H1 (cell line): ENCODE results near the gene KIAA1671. TPM values are rescaled to one million over a fixed set of nuclear protein-coding genes. Genes with fewer than 3 reads are reported as not detected.
A peak's percentile ranks its signal among the peaks of the same experiment; 100 is the strongest.

ENCODE experiments used
- CTCF ChIA-PET: fragments of 300-600 bp; sonication (Branson Sonifier 250); formaldehyde crosslinking; loops from one replicate; lab custom pipeline; 2021; ENCODE audit not compliant: partially characterized antibody; lab: Charles Lee
- POLR2A ChIA-PET: fragments of 300-600 bp; sonication (Branson Sonifier 250); formaldehyde crosslinking; loops from one replicate; lab custom pipeline; 2021; ENCODE audit warnings: inconsistent platforms; ENCODE audit not compliant: partially characterized antibody; lab: Charles Lee
- DNase-seq, 2 experiments: peaks; one replicate each; pipeline versions ENCODE4 v3.0.0 to v3.0.0-alpha.2; 2010 to 2022; ENCODE audit warnings: low spot score in 2 of 2, low read depth in 1 of 2, mixed read lengths in 1 of 2
- FAIRE-seq: peaks from 2 replicates; lab custom pipeline; 2011; peaks lifted over from hg19 to GRCh38; lab: Jason Lieb, UNC
- H2AFZ ChIP-seq: 2 replicates; pipeline ENCODE4 v1.8.1; 2012; ENCODE audit warnings: low read length, inconsistent platforms
- H2AK5ac ChIP-seq: 2 replicates; pipeline ENCODE4 v1.6.1; 2013; ENCODE audit warnings: low read depth, low read length
- H2BK120ac ChIP-seq: replicated peaks from 2 replicates; pipeline ENCODE3; 2013; ENCODE audit warnings: low read depth, low read length, inconsistent platforms
- H2BK12ac ChIP-seq: 2 replicates; pipeline ENCODE4 v1.6.1; 2013; ENCODE audit warnings: low read depth, low read length
- H2BK15ac ChIP-seq: 2 replicates; pipeline ENCODE4 v1.6.1; 2013; ENCODE audit warnings: low read length
- H2BK20ac ChIP-seq: 2 replicates; pipeline ENCODE4 v1.6.1; 2013; ENCODE audit warnings: low read length
- H2BK5ac ChIP-seq: 2 replicates; pipeline ENCODE4 v1.6.1; 2013; ENCODE audit warnings: low read depth, low read length
- H3K14ac ChIP-seq: 2 replicates; pipeline ENCODE4 v1.6.1; 2013; ENCODE audit warnings: inconsistent platforms; ENCODE audit not compliant: insufficient read length
- H3K18ac ChIP-seq: 2 replicates; pipeline ENCODE4 v1.6.1; 2013; ENCODE audit warnings: low read length; ENCODE audit errors: extremely low read depth
- H3K23ac ChIP-seq: 2 replicates; pipeline ENCODE4 v1.6.1; 2013; ENCODE audit warnings: inconsistent platforms; ENCODE audit not compliant: insufficient read length
- H3K23me2 ChIP-seq: 2 replicates; pipeline ENCODE4 v1.6.1; 2013; ENCODE audit warnings: low read depth, low read length
- H3K27ac ChIP-seq: 2 replicates; pipeline ENCODE4 v1.6.1; 2011; ENCODE audit warnings: low read depth, low read length, inconsistent platforms
- H3K27me3 ChIP-seq, 4 experiments: replicated peaks in 1 of 4; 1 replicate in 1 of 4; 2 replicates in 3 of 4; pipeline versions ENCODE4 v1.6.1 to v1.8.1; 2011 to 2013; ENCODE audit warnings: low read length in 3 of 4, mild to moderate bottlenecking in 3 of 4, inconsistent platforms in 2 of 4, mixed read lengths in 2 of 4, moderate library complexity in 1 of 4; ENCODE audit not compliant: control insufficient read depth in 3 of 4, insufficient read depth in 3 of 4; ENCODE audit errors: extremely low read depth in 1 of 4
- H3K36me3 ChIP-seq, 4 experiments: 2 replicates each; pipeline versions ENCODE4 v1.6.1 to v1.8.1; 2011 to 2013; ENCODE audit warnings: mild to moderate bottlenecking in 4 of 4, low read length in 3 of 4, moderate library complexity in 2 of 4, control low read depth in 1 of 4, inconsistent platforms in 1 of 4; ENCODE audit not compliant: insufficient read depth in 4 of 4, control insufficient read depth in 2 of 4
- H3K4ac ChIP-seq: replicated peaks from 2 replicates; pipeline ENCODE3; 2013; ENCODE audit warnings: low read length, low read depth, mixed read lengths, inconsistent platforms; ENCODE audit not compliant: insufficient read length
- H3K4me1 ChIP-seq, 4 experiments: replicated peaks in 1 of 4; 1 replicate in 1 of 4; 2 replicates in 3 of 4; pipeline versions ENCODE4 v1.6.1 to v1.8.1; 2011 to 2013; ENCODE audit warnings: low read length in 3 of 4, inconsistent platforms in 2 of 4, mixed read lengths in 1 of 4; ENCODE audit not compliant: insufficient read depth in 4 of 4, control insufficient read depth in 3 of 4
- H3K4me2 ChIP-seq, 2 experiments: 2 replicates each; pipeline versions ENCODE4 v1.6.1 to v1.8.1; 2011 to 2013; ENCODE audit warnings: low read depth in 2 of 2, low read length in 2 of 2, control low read depth in 1 of 2, inconsistent platforms in 1 of 2, mild to moderate bottlenecking in 1 of 2; ENCODE audit not compliant: insufficient read depth in 1 of 2
- H3K4me3 ChIP-seq, 4 experiments: fragments of 200-600, 300-600 bp in 1 of 4; sonication (generic), shearing (Covaris generic), sonication (Bioruptor Twin) in 1 of 4; 2 replicates each; pipeline versions ENCODE4 v1.5.1 to v1.8.1; 2011 to 2016; ENCODE audit warnings: low read length in 4 of 4, low read depth in 3 of 4, control low read depth in 2 of 4, inconsistent platforms in 2 of 4, mild to moderate bottlenecking in 2 of 4, mixed read lengths in 1 of 4, moderate library complexity in 1 of 4; ENCODE audit not compliant: insufficient read depth in 2 of 4; ENCODE audit errors: extremely low read depth in 1 of 4
- H3K56ac ChIP-seq: replicated peaks from 2 replicates; pipeline ENCODE3; 2013; ENCODE audit warnings: low read depth, mild to moderate bottlenecking, mixed read lengths, low read length, inconsistent platforms; ENCODE audit not compliant: insufficient read length
- H3K79me1 ChIP-seq: 2 replicates; pipeline ENCODE4 v1.6.1; 2013; ENCODE audit warnings: low read depth, low read length, control low read depth
- H3K79me2 ChIP-seq, 2 experiments: 2 replicates each; pipeline versions ENCODE4 v1.6.1 to v1.8.1; 2012 to 2013; ENCODE audit warnings: low read length in 2 of 2, mild to moderate bottlenecking in 2 of 2, inconsistent platforms in 1 of 2; ENCODE audit not compliant: insufficient read depth in 2 of 2, control insufficient read depth in 1 of 2
- H3K9ac ChIP-seq, 4 experiments: replicated peaks in 1 of 4; 1 replicate in 1 of 4; 2 replicates in 3 of 4; pipeline versions ENCODE4 v1.6.1 to v1.8.1; 2011 to 2013; ENCODE audit warnings: low read depth in 3 of 4, low read length in 3 of 4, control low read depth in 2 of 4, mild to moderate bottlenecking in 2 of 4, moderate library complexity in 2 of 4, inconsistent platforms in 1 of 4; ENCODE audit errors: extremely low read depth in 1 of 4
- H3K9me3 ChIP-seq, 2 experiments: 2 replicates each; pipeline versions ENCODE4 v1.6.1 to v1.8.1; 2012 to 2013; ENCODE audit warnings: mild to moderate bottlenecking in 2 of 2, moderate library complexity in 2 of 2, control low read depth in 1 of 2, inconsistent platforms in 1 of 2, low read depth in 1 of 2, low read length in 1 of 2, mixed read lengths in 1 of 2; ENCODE audit not compliant: insufficient read depth in 2 of 2
- H4K20me1 ChIP-seq, 2 experiments: replicated peaks in 1 of 2; 2 replicates each; pipeline versions ENCODE3 to v1.8.1; 2011 to 2013; ENCODE audit warnings: inconsistent platforms in 2 of 2, low read length in 2 of 2, mild to moderate bottlenecking in 1 of 2; ENCODE audit not compliant: insufficient read depth in 2 of 2, control insufficient read depth in 1 of 2
- H4K5ac ChIP-seq: 2 replicates; pipeline ENCODE4 v1.6.1; 2013; ENCODE audit warnings: low read length, low read depth, mixed read lengths, inconsistent platforms; ENCODE audit not compliant: insufficient read length
- H4K8ac ChIP-seq: 2 replicates; pipeline ENCODE4 v1.8.0; 2013; ENCODE audit warnings: mild to moderate bottlenecking, moderate library complexity, low read length, inconsistent platforms; ENCODE audit not compliant: insufficient read depth; ENCODE audit errors: extremely low read depth
- H4K91ac ChIP-seq: replicated peaks from 2 replicates; pipeline ENCODE3; 2013; ENCODE audit warnings: low read length, mixed read lengths, inconsistent platforms; ENCODE audit not compliant: insufficient read length
- BACH1 ChIP-seq: IDR thresholded peaks from 2 replicates; pipeline ENCODE4 v1.6.1; 2012; ENCODE audit warnings: low read length, improper control_type of control experiment
- CBX5 ChIP-seq: fragments of 300-800, 300-1000 bp; sonication (generic); IDR thresholded peaks from 2 replicates; pipeline ENCODE4 v1.7.1; 2016; ENCODE audit warnings: antibody characterized with exemption, low read length, low read depth
- CREB1 ChIP-seq: IDR thresholded peaks from 2 replicates; pipeline ENCODE4 v1.6.1; 2012; ENCODE audit warnings: inconsistent platforms
- JUN ChIP-seq: IDR thresholded peaks from 2 replicates; pipeline ENCODE4 v1.6.1; 2011; ENCODE audit warnings: low read depth, mild to moderate bottlenecking, improper control_type of control experiment, low read length
- POU5F1 ChIP-seq: IDR thresholded peaks from 2 replicates; pipeline ENCODE4 v1.6.1; 2011; ENCODE audit warnings: low read depth, mild to moderate bottlenecking, low read length, moderate library complexity
- SIX5 ChIP-seq: IDR thresholded peaks from 2 replicates; pipeline ENCODE4 v1.6.1; 2011; ENCODE audit warnings: mild to moderate bottlenecking, low read depth, low read length
- WGBS, 2 experiments: shearing (Covaris generic) in 1 of 2; methylation state at CpG; one replicate each; pipeline versions ENCODE4 v1.1.6 to v1.1.7; 2013 to 2015; ENCODE audit warnings: low lambda C conversion rate in 2 of 2, mixed read lengths in 2 of 2, inconsistent platforms in 1 of 2, low coverage in 1 of 2, missing lambda C conversion rate in 1 of 2; ENCODE audit not compliant: insufficient replicate concordance in 2 of 2, insufficient coverage in 1 of 2, insufficient read length in 1 of 2; ENCODE audit errors: extremely low coverage in 1 of 2, missing lambda C conversion rate in 1 of 2; 5-methylcytosine and 5-hydroxymethylcytosine counted together
- polyA plus RNA-seq, 7 experiments: library from polyadenylated mRNA; depleted of rRNA in 3 of 7; stranded (reverse) in 5 of 7; unstranded in 2 of 7; fragments of >200 nt in 5 of 7; fragments of 200-250 nt in 2 of 7; gene quantifications; 1 replicate in 5 of 7; 2 replicates in 1 of 7; 4 replicates in 1 of 7; pipeline versions ENCODE4 v1.2.1 to v1.2.3, GENCODE V29; 2011 to 2013; ENCODE audit warnings: missing spikeins in 2 of 7, mixed read lengths in 2 of 7
- total RNA-seq: library from RNA; stranded (reverse); fragmentation: NEBNext Ultra II Directional; extraction: Animal tissue kit (Norgen Biotek cat#: 25700); gene quantifications from 2 replicates; pipeline ENCODE4 v1.2.1, GENCODE V29; 2021
- TF ChIP-seq, protein P1 (sequence below), 3 experiments: IDR thresholded peaks; 1 replicate in 2 of 3; 2 replicates in 1 of 3; pipeline versions ENCODE4 v1.5.1 to v1.6.1; 2011; ENCODE audit warnings: low read length in 3 of 3, mild to moderate bottlenecking in 3 of 3, inconsistent platforms in 2 of 3, low read depth in 1 of 3, moderate library complexity in 1 of 3; ENCODE audit not compliant: insufficient read depth in 1 of 3; ENCODE audit errors: control extremely low read depth in 1 of 3

Gene KIAA1671
- total and polyA plus RNA-seq, 2 of the 8 experiments (the other 6 are each of a cell fraction or from before 2014, with no cell fraction given): 6.4 to 23.9 TPM

DNA sequence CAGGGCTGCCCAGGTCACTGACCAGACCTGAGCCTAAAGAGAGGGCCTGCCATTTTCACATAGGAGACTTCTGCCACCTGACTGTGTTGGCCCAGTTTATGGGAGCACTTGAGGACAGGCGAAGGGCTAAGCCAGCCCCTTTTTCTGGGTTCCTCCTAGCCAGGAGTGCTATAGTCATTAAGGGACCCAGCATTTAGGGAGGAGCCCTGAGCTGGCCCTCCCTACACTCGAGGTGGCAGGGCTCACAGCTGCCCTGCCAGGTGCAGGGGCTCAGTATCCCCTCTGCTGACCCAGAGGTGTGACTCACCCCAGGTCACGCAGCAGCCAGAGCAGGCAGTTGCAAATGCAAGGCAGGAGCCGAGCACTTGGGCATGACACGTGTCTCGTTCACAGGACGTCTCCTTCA is 160.8 kb downstream of the KIAA1671 start:
- H2BK15ac ChIP-seq: no peak overlapping the region
- no peaks in the 10 kb centered on the region for H3K9me3 ChIP-seq
- H3K79me2 ChIP-seq: no peaks in the 10 kb centered on the region
- H3K36me3 ChIP-seq: no peaks in the 10 kb centered on the region; a peak in 1 of 8 replicates
- TF ChIP-seq CREB1 (no peak), POU5F1 (no peak), SIX5 (no peak), BACH1 (no peak), JUN (no peak), CBX5 (no peak)
- TF ChIP-seq, protein P1, sequence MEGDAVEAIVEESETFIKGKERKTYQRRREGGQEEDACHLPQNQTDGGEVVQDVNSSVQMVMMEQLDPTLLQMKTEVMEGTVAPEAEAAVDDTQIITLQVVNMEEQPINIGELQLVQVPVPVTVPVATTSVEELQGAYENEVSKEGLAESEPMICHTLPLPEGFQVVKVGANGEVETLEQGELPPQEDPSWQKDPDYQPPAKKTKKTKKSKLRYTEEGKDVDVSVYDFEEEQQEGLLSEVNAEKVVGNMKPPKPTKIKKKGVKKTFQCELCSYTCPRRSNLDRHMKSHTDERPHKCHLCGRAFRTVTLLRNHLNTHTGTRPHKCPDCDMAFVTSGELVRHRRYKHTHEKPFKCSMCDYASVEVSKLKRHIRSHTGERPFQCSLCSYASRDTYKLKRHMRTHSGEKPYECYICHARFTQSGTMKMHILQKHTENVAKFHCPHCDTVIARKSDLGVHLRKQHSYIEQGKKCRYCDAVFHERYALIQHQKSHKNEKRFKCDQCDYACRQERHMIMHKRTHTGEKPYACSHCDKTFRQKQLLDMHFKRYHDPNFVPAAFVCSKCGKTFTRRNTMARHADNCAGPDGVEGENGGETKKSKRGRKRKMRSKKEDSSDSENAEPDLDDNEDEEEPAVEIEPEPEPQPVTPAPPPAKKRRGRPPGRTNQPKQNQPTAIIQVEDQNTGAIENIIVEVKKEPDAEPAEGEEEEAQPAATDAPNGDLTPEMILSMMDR (IDR thresholded peaks at IDR 0.05; ENCODE audit: control extremely low read depth in 1 of 3, insufficient read depth in 1 of 3, low read depth in 1 of 3, low read length in 3 of 3): no peak
- peaks cover 7% of the 10 kb centered on the region for H3K23me2 ChIP-seq
- H2BK5ac ChIP-seq: 0 out of 2 replicates have a peak overlapping the region, but pooled peaks have one; percentile 1
- no peak overlapping the region for H3K4ac ChIP-seq
- H3K4me2 ChIP-seq: no peak overlapping the region; a peak in 1 of 4 replicates
- H4K91ac ChIP-seq: no peak overlapping the region
- CTCF ChIA-PET: interaction anchor here (0.8 to 5.2 kb wide), 4 partner anchors 32 to 263 kb away, joined by 3 to 32 read pairs (median 6); no protein-coding TSS in a partner anchor
- no peaks in the 10 kb centered on the region; the same call in 1 of the 2 replicates for H3K79me1 ChIP-seq
- H2BK20ac ChIP-seq: no peak overlapping the region
- H3K14ac ChIP-seq: no peak overlapping the region
- no peak overlapping the region for H3K27ac ChIP-seq
- 0 out of 7 replicates have a peak, but pooled peaks cover 0 to 2% (median 0%) of the 10 kb centered on the region in 4 experiments for H3K27me3 ChIP-seq
- no peak overlapping the region for H2AFZ ChIP-seq
- no peak overlapping the region for H4K5ac ChIP-seq
- H4K8ac ChIP-seq: no peak overlapping the region
- no peak overlapping the region for H2AK5ac ChIP-seq
- peaks cover 0 to 19% (median 9%) of the 10 kb centered on the region in 4 experiments; a peak in 6 of 7 replicates for H3K4me1 ChIP-seq
- H3K56ac ChIP-seq: no peak overlapping the region
- no peak for FAIRE-seq
- H3K9ac ChIP-seq: no peak overlapping the region
- H4K20me1 ChIP-seq: no peaks in the 10 kb centered on the region
- no peak overlapping the region; the same call in 1 of the 2 replicates for H2BK12ac ChIP-seq
- no peak for DNase-seq
- H3K4me3 ChIP-seq: no peak overlapping the region
- no peak overlapping the region for H3K18ac ChIP-seq
- POLR2A ChIA-PET: no interaction called here
- H3K23ac ChIP-seq: no peak overlapping the region
- WGBS, 2 experiments: 76% methylated on average over 7 of the region's 7 CpGs; no CpG with 5 or more reads in 1 of the 2 experiments
- no peak overlapping the region for H2BK120ac ChIP-seq
